IMR-90 (cell line): ENCODE measurements around the gene EPB41L4A. TPM values are rescaled to one million over a fixed set of nuclear protein-coding genes. Genes with fewer than 3 reads are reported as not detected.
A peak's percentile ranks its signal among the peaks of the same experiment; 100 is the strongest.

Experiments used
- ATAC-seq: fragments of 200-7000 bp; cut with Tn5 transposase; 2 replicates; pipeline ENCODE4 v1.9.1; 2020; ENCODE audit warnings: low read depth, mild to moderate bottlenecking, moderate library complexity
- BruUV-seq: library from RNA; stranded (reverse); fragments of 400-500 nt; replicated peaks from 2 replicates; lab custom pipeline; 2021; lab: Mats Ljungman, UMichigan
- CTCF ChIA-PET: fragments of 300-600 bp; formaldehyde crosslinking; extraction: SDS; loops from one replicate; lab custom pipeline; 2021; ENCODE audit warnings: antibody characterized with exemption; lab: Yijun Ruan, JAX
- POLR2A ChIA-PET: fragments of 300-600 bp; sonication (Branson Sonifier 250); formaldehyde crosslinking; loops from one replicate; lab custom pipeline; 2022; ENCODE audit warnings: antibody characterized with exemption; ENCODE audit not compliant: unreplicated experiment; lab: Charles Lee
- DNase-seq: peaks from one replicate; pipeline ENCODE4 v3.0.0; 2013
- H2AFZ ChIP-seq: replicated peaks from 2 replicates; pipeline ENCODE3; 2013; ENCODE audit warnings: low read length, mild to moderate bottlenecking; ENCODE audit not compliant: poor library complexity
- H2AK5ac ChIP-seq: 2 replicates; pipeline ENCODE4 v1.6.1; 2013; ENCODE audit warnings: low read depth, low read length, inconsistent platforms
- H2AK9ac ChIP-seq: replicated peaks from 2 replicates; pipeline ENCODE3; 2013; ENCODE audit warnings: mild to moderate bottlenecking, low read depth, low read length, moderate library complexity; ENCODE audit not compliant: poor library complexity
- H2BK120ac ChIP-seq: 2 replicates; pipeline ENCODE4 v1.6.1; 2013; ENCODE audit warnings: low read depth, low read length, inconsistent platforms
- H2BK15ac ChIP-seq: 3 replicates; pipeline ENCODE4 v1.6.1; 2013; ENCODE audit warnings: low read depth, low read length, inconsistent platforms
- H2BK20ac ChIP-seq: 2 replicates; pipeline ENCODE4 v1.6.1; 2013; ENCODE audit warnings: low read depth, mild to moderate bottlenecking, inconsistent platforms, low read length, moderate library complexity
- H2BK5ac ChIP-seq: 2 replicates; pipeline ENCODE4 v1.6.1; 2013; ENCODE audit warnings: mild to moderate bottlenecking, low read depth, low read length, inconsistent platforms; ENCODE audit not compliant: poor library complexity, severe bottlenecking
- H3K14ac ChIP-seq: replicated peaks from 2 replicates; pipeline ENCODE4 v1.6.1; 2013; ENCODE audit warnings: low read depth, low read length, inconsistent platforms
- H3K18ac ChIP-seq: 2 replicates; pipeline ENCODE4 v1.6.1; 2013; ENCODE audit warnings: low read depth, low read length, control low read depth
- H3K23ac ChIP-seq: 2 replicates; pipeline ENCODE4 v1.6.1; 2013; ENCODE audit warnings: low read depth, low read length, inconsistent platforms
- H3K27ac ChIP-seq: 2 replicates; pipeline ENCODE4 v1.5.1; 2013; ENCODE audit warnings: mild to moderate bottlenecking, control low read depth, low read length; ENCODE audit not compliant: insufficient read depth
- H3K27me3 ChIP-seq: 2 replicates; pipeline ENCODE4 v1.6.1; 2013; ENCODE audit warnings: low read length; ENCODE audit not compliant: control insufficient read depth, insufficient read depth
- H3K36me3 ChIP-seq: 2 replicates; pipeline ENCODE4 v1.6.1; 2013; ENCODE audit warnings: low read length, mixed read lengths; ENCODE audit not compliant: control insufficient read depth, insufficient read depth
- H3K4ac ChIP-seq: 2 replicates; pipeline ENCODE4 v1.6.1; 2013; ENCODE audit warnings: low read depth, low read length, inconsistent platforms
- H3K4me1 ChIP-seq: 2 replicates; pipeline ENCODE4 v1.6.1; 2013; ENCODE audit warnings: low read length, mixed read lengths; ENCODE audit not compliant: control insufficient read depth, insufficient read depth
- H3K4me2 ChIP-seq: 2 replicates; pipeline ENCODE4 v1.6.1; 2013; ENCODE audit warnings: low read depth, mild to moderate bottlenecking, control low read depth, low read length, moderate library complexity
- H3K4me3 ChIP-seq: 2 replicates; pipeline ENCODE4 v1.5.1; 2013; ENCODE audit warnings: low read depth, mild to moderate bottlenecking, control low read depth, low read length, moderate library complexity; ENCODE audit not compliant: insufficient read depth
- H3K56ac ChIP-seq: 2 replicates; pipeline ENCODE4 v1.6.1; 2013; ENCODE audit warnings: low read length, inconsistent platforms; ENCODE audit not compliant: insufficient read depth; ENCODE audit errors: extremely low read depth
- H3K79me1 ChIP-seq, 2 experiments: 2 replicates each; pipeline ENCODE4 v1.6.1; 2013; ENCODE audit warnings: low read length in 2 of 2, inconsistent platforms in 1 of 2, low read depth in 1 of 2
- H3K9ac ChIP-seq: 2 replicates; pipeline ENCODE4 v1.6.1; 2013; ENCODE audit warnings: low read depth, low read length, control low read depth
- H3K9me1 ChIP-seq: 2 replicates; pipeline ENCODE4 v1.6.1; 2013; ENCODE audit warnings: low read length, inconsistent platforms; ENCODE audit not compliant: insufficient read depth
- H3K9me3 ChIP-seq: 2 replicates; pipeline ENCODE4 v1.6.1; 2013; ENCODE audit warnings: low read length; ENCODE audit not compliant: control insufficient read depth, insufficient read depth
- H4K20me1 ChIP-seq: 2 replicates; pipeline ENCODE4 v1.6.1; 2013; ENCODE audit warnings: low read length, inconsistent platforms; ENCODE audit not compliant: insufficient read depth
- H4K5ac ChIP-seq: 2 replicates; pipeline ENCODE4 v1.6.1; 2013; ENCODE audit warnings: mild to moderate bottlenecking, low read depth, low read length, control low read depth
- H4K8ac ChIP-seq, 2 experiments: 2 replicates each; pipeline ENCODE4 v1.6.1; 2013; ENCODE audit warnings: low read depth in 2 of 2, low read length in 2 of 2, control low read depth in 1 of 2, inconsistent platforms in 1 of 2
- H4K91ac ChIP-seq: 2 replicates; pipeline ENCODE4 v1.6.1; 2013; ENCODE audit warnings: low read depth, low read length, inconsistent platforms; ENCODE audit not compliant: insufficient read depth
- POLR2A ChIP-seq: IDR thresholded peaks from 2 replicates; pipeline ENCODE4 v1.6.1; 2012; ENCODE audit warnings: mild to moderate bottlenecking, low read depth, low read length
- WGBS, 2 experiments: methylation state at CpG; one replicate each; pipeline versions ENCODE4 v1.1.5 to v1.1.7; 2013; ENCODE audit warnings: missing lambda C conversion rate in 2 of 2; ENCODE audit not compliant: insufficient read length in 1 of 2; ENCODE audit errors: extremely low coverage in 2 of 2; 5-methylcytosine and 5-hydroxymethylcytosine counted together
- dilution Hi-C: fragments of 300-500 bp; cut with HindIII; formaldehyde crosslinking; loops from one replicate; pipeline ENCODE4 v1.14.3; 2018; ENCODE audit warnings: low sequenced_read_pairs; ENCODE audit not compliant: unreplicated experiment
- in situ Hi-C: fragments of 300-500 bp; cut with MboI; formaldehyde crosslinking; loops from 3 replicates; pipeline ENCODE4 v1.14.3; 2019; ENCODE audit warnings: low sequenced_read_pairs, inconsistent platforms, mixed read lengths
- intact Hi-C: fragments of 100-400 bp; cut with micrococcal nuclease; formaldehyde crosslinking; loops from 2 replicates; pipeline ENCODE4 v1.10.0; 2022
- polyA plus RNA-seq, 3 experiments: library from polyadenylated mRNA; depleted of rRNA; stranded (reverse); fragments of >200 nt; gene quantifications; 2 replicates each; pipeline ENCODE4 v1.2.3, GENCODE V29; 2012; ENCODE audit warnings: low replicate concordance in 1 of 3
- total RNA-seq: library from RNA; depleted of rRNA; stranded (reverse); fragments of >200 nt; gene quantifications from 2 replicates; pipeline ENCODE4 v1.2.3, GENCODE V29; 2012

The EPB41L4A gene
- total and polyA plus RNA-seq, 2 of the 4 experiments (the other 2 are of a cell fraction) = under 0.01 to 0.02 TPM

- Histone ChIP-seq H2AK5ac (no peak overlapping the region), H2BK120ac (no peak overlapping the region), H3K4me2 (no peak overlapping the region), H4K8ac (no peak overlapping the region), H3K14ac (no peak overlapping the region), H3K4me1 (no peaks in the 10 kb centered on the region; the same call in 1 of the 2 replicates), H3K9ac (no peak overlapping the region), H3K4me3 (no peak overlapping the region), H2AFZ (no peak overlapping the region), H4K91ac (no peak overlapping the region), H4K20me1 (peaks cover 11% of the 10 kb centered on the region; the same call in 1 of the 2 replicates), H3K18ac (no peak overlapping the region), H3K79me1 (peaks cover 21 to 23% of the 10 kb centered on the region in 2 experiments; a peak in 3 of 4 replicates), H4K5ac (no peak overlapping the region), H3K36me3 (peaks cover 22% of the 10 kb centered on the region), H2AK9ac (no peak overlapping the region), H2BK5ac (no peak overlapping the region), H3K27me3 (no peaks in the 10 kb centered on the region), H3K23ac (no peak overlapping the region), H3K4ac (no peak overlapping the region), H3K56ac (no peak overlapping the region), H3K9me3 (no peaks in the 10 kb centered on the region), H3K27ac (no peak overlapping the region), H3K9me1 (no peaks in the 10 kb centered on the region), H2BK15ac (no peak overlapping the region), H2BK20ac (no peak overlapping the region)
- intact Hi-C loops = no loop called here
- no peak; the same call in 1 of the 2 replicates for TF ChIP-seq POLR2A
- ChIA-PET CTCF (interaction anchor here (0.6 to 2.3 kb wide), 3 partner anchors 9 to 653 kb away, joined by 4 to 8 read pairs (median 6); no protein-coding TSS in a partner anchor), POLR2A (no interaction called here)
- dilution Hi-C loops = no loop called here
- BruUV-seq = no TSS peak
- ATAC-seq (peak; percentile 18; the same call in 1 of the 2 replicates), DNase-seq (no peak)
- WGBS, 2 experiments = 70% methylated on average over 2 of the region's 3 CpGs; no CpG with 5 or more reads in 1 of the 2 experiments
- in situ Hi-C loops = loop anchor here (25.0 kb wide), 1 partner anchor 1404 kb away; no protein-coding TSS in a partner anchor
Observed at GRCh38 chr5:112165897-112166737, 253.0 kb downstream of the EPB41L4A start.
